SK-N-SH (cell line): ENCODE data around the gene HIVEP2. TPM values are rescaled to one million over a fixed set of nuclear protein-coding genes. Genes with fewer than 3 reads are reported as not detected.

Experiments used
- CTCF ChIA-PET: fragments of 300-600, 350-600 bp; formaldehyde crosslinking; extraction: SDS; loops from one replicate; lab custom pipeline; 2021; lab: Yijun Ruan, JAX
- POLR2A ChIA-PET: fragments of 350-600 bp; sonication (Branson Sonifier 250); formaldehyde crosslinking; extraction: SDS; loops from one replicate; lab custom pipeline; 2020; ENCODE audit warnings: antibody characterized with exemption, inconsistent platforms; lab: Yijun Ruan, JAX
- DNase-seq: peaks from one replicate; pipeline ENCODE4 v3.0.0; 2012
- H2AFZ ChIP-seq: fragments of 200-600 bp; sonication (generic); 2 replicates; pipeline ENCODE4 v1.8.1; 2016; ENCODE audit warnings: antibody characterized with exemption, mild to moderate bottlenecking, low read depth
- H3F3A ChIP-seq: fragments of 200-600 bp; sonication (generic); replicated peaks from 2 replicates; pipeline ENCODE3; 2016; ENCODE audit warnings: antibody characterized with exemption, mild to moderate bottlenecking; ENCODE audit not compliant: insufficient read depth
- H3K27ac ChIP-seq, 2 experiments: fragments of 200-500 bp in 1 of 2; fragments of 200-600 bp in 1 of 2; sonication (Bioruptor generic) in 1 of 2; sonication (generic), shearing (Covaris generic) in 1 of 2; 2 replicates each; pipeline versions ENCODE4 v1.5.1 to v1.6.1; 2014 to 2016; ENCODE audit warnings: low read depth in 2 of 2, inconsistent platforms in 1 of 2, low read length in 1 of 2, mild to moderate bottlenecking in 1 of 2, mixed read lengths in 1 of 2
- H3K27me3 ChIP-seq: fragments of 200-600 bp; sonication (generic), shearing (Covaris generic); 2 replicates; pipeline ENCODE4 v1.6.1; 2016; ENCODE audit warnings: mixed run types; ENCODE audit not compliant: insufficient read depth
- H3K36me3 ChIP-seq, 2 experiments: fragments of 200-500 bp in 1 of 2; fragments of 200-600 bp in 1 of 2; sonication (Bioruptor generic) in 1 of 2; sonication (generic) in 1 of 2; replicated peaks in 1 of 2; 2 replicates each; pipeline versions ENCODE3 to v1.5.1; 2014 to 2016; ENCODE audit warnings: low read length in 1 of 2, mild to moderate bottlenecking in 1 of 2; ENCODE audit not compliant: insufficient read depth in 2 of 2, control insufficient read depth in 1 of 2
- H3K4me1 ChIP-seq, 2 experiments: fragments of 200-500 bp in 1 of 2; fragments of 200-600 bp in 1 of 2; sonication (Bioruptor generic) in 1 of 2; sonication (generic), shearing (Covaris generic) in 1 of 2; 2 replicates each; pipeline versions ENCODE4 v1.5.1 to v1.6.1; 2014 to 2016; ENCODE audit warnings: low read depth in 1 of 2, low read length in 1 of 2, mixed run types in 1 of 2; ENCODE audit not compliant: insufficient read depth in 2 of 2, control insufficient read depth in 1 of 2
- H3K4me2 ChIP-seq: fragments of 200-600 bp; sonication (generic), shearing (Covaris generic); 2 replicates; pipeline ENCODE4 v1.6.1; 2017; ENCODE audit warnings: mixed run types
- H3K4me3 ChIP-seq, 2 experiments: fragments of 200-500 bp in 1 of 2; fragments of 200-600 bp in 1 of 2; sonication (Bioruptor generic) in 1 of 2; sonication (generic), shearing (Covaris generic) in 1 of 2; 2 replicates each; pipeline versions ENCODE4 v1.5.1 to v1.8.1; 2014 to 2016; ENCODE audit warnings: low read depth in 2 of 2, inconsistent platforms in 1 of 2, low read length in 1 of 2, mild to moderate bottlenecking in 1 of 2, mixed read lengths in 1 of 2, moderate library complexity in 1 of 2
- H3K79me2 ChIP-seq: fragments of 200-600 bp; sonication (generic); 2 replicates; pipeline ENCODE4 v1.8.1; 2017; ENCODE audit warnings: mild to moderate bottlenecking; ENCODE audit not compliant: insufficient read depth
- H3K9ac ChIP-seq: fragments of 200-600 bp; sonication (generic); 2 replicates; pipeline ENCODE4 v1.6.1; 2017; ENCODE audit warnings: mixed run types
- H3K9me2 ChIP-seq: fragments of 200-600 bp; sonication (generic); 2 replicates; pipeline ENCODE4 v1.6.1; 2017; ENCODE audit warnings: mixed run types
- H3K9me3 ChIP-seq: fragments of 200-600 bp; sonication (generic); 2 replicates; pipeline ENCODE4 v1.6.1; 2017; ENCODE audit warnings: mixed run types, mild to moderate bottlenecking, moderate library complexity
- H4K20me1 ChIP-seq: fragments of 200-600 bp; sonication (generic); 2 replicates; pipeline ENCODE4 v1.6.1; 2017; ENCODE audit warnings: mild to moderate bottlenecking, mixed run types; ENCODE audit not compliant: insufficient read depth
- CHD2 ChIP-seq: fragments of 150-350 bp; IDR thresholded peaks from 2 replicates; pipeline ENCODE4 v1.6.1; 2018; ENCODE audit warnings: low read length; ENCODE audit not compliant: partially characterized antibody
- EP300 ChIP-seq, 2 experiments: IDR thresholded peaks; 2 replicates each; pipeline versions ENCODE4 v1.4.0 to v1.6.1; 2012; ENCODE audit warnings: borderline replicate concordance in 1 of 2, low read depth in 1 of 2, low read length in 1 of 2
- FOXM1 ChIP-seq: IDR thresholded peaks from 2 replicates; pipeline ENCODE4 v1.4.0; 2012; ENCODE audit warnings: low read depth, mild to moderate bottlenecking
- GABPA ChIP-seq: IDR thresholded peaks from 2 replicates; pipeline ENCODE4 v1.4.0; 2012; ENCODE audit warnings: low read depth, mild to moderate bottlenecking
- MEF2A ChIP-seq: IDR thresholded peaks from 2 replicates; pipeline ENCODE4 v1.4.0; 2012; ENCODE audit warnings: low read depth, borderline replicate concordance
- MXI1 ChIP-seq: IDR thresholded peaks from 2 replicates; pipeline ENCODE4 v1.6.1; 2012; ENCODE audit warnings: mild to moderate bottlenecking, low read depth, low read length, improper control_type of control experiment
- RAD21 ChIP-seq: IDR thresholded peaks from 2 replicates; pipeline ENCODE4 v1.6.1; 2012; ENCODE audit warnings: mild to moderate bottlenecking, low read length
- RFX5 ChIP-seq: IDR thresholded peaks from 2 replicates; pipeline ENCODE4 v1.6.1; 2012; ENCODE audit warnings: mild to moderate bottlenecking, improper control_type of control experiment, low read length
- RXRA ChIP-seq: IDR thresholded peaks from 2 replicates; pipeline ENCODE4 v1.4.0; 2012; ENCODE audit warnings: low read depth, mild to moderate bottlenecking, borderline replicate concordance
- SMC3 ChIP-seq: IDR thresholded peaks from 2 replicates; pipeline ENCODE4 v1.6.1; 2012; ENCODE audit warnings: low read depth, low read length, improper control_type of control experiment
- TAF1 ChIP-seq: IDR thresholded peaks from 2 replicates; pipeline ENCODE4 v1.6.1; 2012; ENCODE audit warnings: low read depth, mild to moderate bottlenecking, low read length, moderate library complexity, borderline replicate concordance
- TEAD4 ChIP-seq: IDR thresholded peaks from 2 replicates; pipeline ENCODE4 v1.4.0; 2012; ENCODE audit warnings: mild to moderate bottlenecking, borderline replicate concordance; ENCODE audit not compliant: insufficient read depth
- WGBS: methylation state at CpG from one replicate; pipeline ENCODE4 v1.1.6; 2017; ENCODE audit warnings: low lambda C conversion rate; 5-methylcytosine and 5-hydroxymethylcytosine counted together
- polyA plus RNA-seq, 3 experiments: library from polyadenylated mRNA; depleted of rRNA; stranded (reverse); fragments of >200 nt; gene quantifications; 2 replicates each; pipeline ENCODE4 v1.2.3, GENCODE V29; 2012
- TF ChIP-seq, protein P1 (sequence below): IDR thresholded peaks from 2 replicates; pipeline ENCODE4 v1.6.1; 2012; ENCODE audit warnings: mild to moderate bottlenecking, low read depth, low read length, moderate library complexity
- TF ChIP-seq, protein P2 (sequence below): IDR thresholded peaks from 2 replicates; pipeline ENCODE4 v1.4.0; 2012; ENCODE audit warnings: low read depth

The HIVEP2 gene
- polyA plus RNA-seq, 1 of the 3 experiments (the other 2 are of a cell fraction) = 2.5 TPM

DNA sequence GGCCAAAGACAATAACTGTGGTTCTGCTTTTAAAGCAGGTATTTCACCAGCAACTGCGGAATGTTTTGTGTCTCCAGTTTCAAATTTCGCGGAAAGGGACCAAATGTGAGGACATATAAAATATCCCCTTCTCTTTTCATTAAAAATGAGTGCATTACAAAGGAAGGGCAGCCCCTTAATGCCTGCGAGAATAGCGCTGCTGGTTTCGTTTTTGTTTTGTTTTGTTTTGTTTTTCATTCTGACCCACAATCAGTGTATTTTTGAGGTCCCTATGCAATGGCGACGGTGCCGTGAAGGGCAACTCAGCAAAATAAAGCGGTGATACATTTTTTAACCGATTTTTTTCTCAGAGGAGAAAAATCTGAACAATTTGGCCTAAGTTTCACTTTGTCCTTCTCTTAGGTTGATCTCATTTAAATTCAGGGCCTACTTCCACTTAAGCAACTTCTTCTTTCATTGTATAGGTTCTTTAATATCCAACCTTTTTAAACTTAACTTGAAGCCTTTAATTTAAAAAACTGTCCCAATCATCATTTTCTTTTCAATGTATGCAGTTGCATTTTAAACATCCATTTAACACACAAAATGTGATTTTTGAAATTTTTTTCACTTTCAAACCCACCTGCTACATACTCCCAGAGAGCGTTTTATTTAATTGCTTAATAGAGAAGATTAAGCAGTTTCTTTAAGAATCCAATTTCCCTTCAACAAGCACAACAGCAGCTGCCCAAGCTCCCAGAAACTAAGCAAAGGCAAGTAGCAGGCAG lies 2.9 kb upstream of the HIVEP2 start:
- Histone ChIP-seq H3K4me2 (peak overlapping the region; percentile 96), H3K9me2 (no peaks in the 10 kb centered on the region), H2AFZ (peak overlapping the region; percentile 88), H4K20me1 (no peaks in the 10 kb centered on the region), H3K27ac (peak overlapping the region; percentile 96 to 98; a peak in 3 of 4 replicates), H3K9me3 (no peaks in the 10 kb centered on the region), H3K4me1 (peaks cover 9 to 14% of the 10 kb centered on the region in 2 experiments; a peak in 3 of 4 replicates), H3K9ac (peak overlapping the region; percentile 99), H3K36me3 (no peaks in the 10 kb centered on the region), H3K27me3 (no peaks in the 10 kb centered on the region), H3F3A (peaks cover 15% of the 10 kb centered on the region), H3K4me3 (peak overlapping the region; percentile 81 to 94), H3K79me2 (peaks cover 25% of the 10 kb centered on the region)
- TF ChIP-seq MXI1 = no peak
- TF ChIP-seq, protein P1, sequence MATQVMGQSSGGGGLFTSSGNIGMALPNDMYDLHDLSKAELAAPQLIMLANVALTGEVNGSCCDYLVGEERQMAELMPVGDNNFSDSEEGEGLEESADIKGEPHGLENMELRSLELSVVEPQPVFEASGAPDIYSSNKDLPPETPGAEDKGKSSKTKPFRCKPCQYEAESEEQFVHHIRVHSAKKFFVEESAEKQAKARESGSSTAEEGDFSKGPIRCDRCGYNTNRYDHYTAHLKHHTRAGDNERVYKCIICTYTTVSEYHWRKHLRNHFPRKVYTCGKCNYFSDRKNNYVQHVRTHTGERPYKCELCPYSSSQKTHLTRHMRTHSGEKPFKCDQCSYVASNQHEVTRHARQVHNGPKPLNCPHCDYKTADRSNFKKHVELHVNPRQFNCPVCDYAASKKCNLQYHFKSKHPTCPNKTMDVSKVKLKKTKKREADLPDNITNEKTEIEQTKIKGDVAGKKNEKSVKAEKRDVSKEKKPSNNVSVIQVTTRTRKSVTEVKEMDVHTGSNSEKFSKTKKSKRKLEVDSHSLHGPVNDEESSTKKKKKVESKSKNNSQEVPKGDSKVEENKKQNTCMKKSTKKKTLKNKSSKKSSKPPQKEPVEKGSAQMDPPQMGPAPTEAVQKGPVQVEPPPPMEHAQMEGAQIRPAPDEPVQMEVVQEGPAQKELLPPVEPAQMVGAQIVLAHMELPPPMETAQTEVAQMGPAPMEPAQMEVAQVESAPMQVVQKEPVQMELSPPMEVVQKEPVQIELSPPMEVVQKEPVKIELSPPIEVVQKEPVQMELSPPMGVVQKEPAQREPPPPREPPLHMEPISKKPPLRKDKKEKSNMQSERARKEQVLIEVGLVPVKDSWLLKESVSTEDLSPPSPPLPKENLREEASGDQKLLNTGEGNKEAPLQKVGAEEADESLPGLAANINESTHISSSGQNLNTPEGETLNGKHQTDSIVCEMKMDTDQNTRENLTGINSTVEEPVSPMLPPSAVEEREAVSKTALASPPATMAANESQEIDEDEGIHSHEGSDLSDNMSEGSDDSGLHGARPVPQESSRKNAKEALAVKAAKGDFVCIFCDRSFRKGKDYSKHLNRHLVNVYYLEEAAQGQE = no peak
- TF ChIP-seq RAD21 = no peak
- WGBS = 80% methylated on average over 12 of the region's 12 CpGs
- ChIA-PET CTCF (interaction anchor here (0.9 to 1.2 kb wide), 3 partner anchors 202 to 479 kb away, joined by 3 to 4 read pairs (median 3); no protein-coding TSS in a partner anchor), POLR2A (interaction anchor here (2.3 to 2.4 kb wide), 2 partner anchors 112 to 245 kb away, joined by 7 to 9 read pairs; no protein-coding TSS in a partner anchor)
- DNase-seq = no peak

DNA sequence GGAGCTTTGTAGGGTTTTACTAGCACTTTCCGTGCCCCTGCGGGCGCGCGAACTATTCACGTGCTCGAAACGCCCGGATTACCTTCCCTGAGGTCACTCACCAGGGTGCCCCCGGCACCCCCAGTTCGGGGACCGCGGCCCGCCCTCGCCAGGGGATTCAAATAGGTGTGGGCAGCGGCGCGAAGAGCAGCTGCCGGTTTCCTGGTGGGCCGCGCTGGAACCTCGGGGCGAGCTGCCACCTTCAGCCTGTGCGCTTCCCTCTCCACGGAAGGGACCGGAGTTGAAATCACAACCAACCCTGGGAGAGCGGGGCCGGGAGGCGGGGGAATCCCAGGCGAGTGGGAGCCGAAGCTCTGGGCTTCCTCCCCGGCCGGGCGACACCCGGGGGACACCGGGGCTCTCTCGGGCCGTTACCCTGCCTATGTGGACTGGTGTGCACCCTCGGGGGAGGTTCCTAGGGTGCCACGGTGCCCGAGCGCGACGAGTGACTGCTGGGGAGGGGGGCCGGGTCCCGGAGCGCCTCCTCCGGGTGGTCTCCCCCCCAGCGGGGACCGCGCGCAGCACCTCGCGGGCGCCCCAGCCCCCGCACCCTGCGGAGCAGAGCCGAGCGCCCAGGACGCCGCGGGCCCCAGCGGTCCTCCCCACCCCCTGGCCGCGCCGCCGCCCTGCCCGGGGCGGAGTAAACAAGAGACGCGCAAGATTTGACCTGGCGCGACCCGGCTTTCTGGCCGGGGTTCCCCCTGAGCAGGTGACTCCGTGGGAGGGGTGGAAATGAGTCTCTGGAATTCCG lies 2.1 kb upstream of the HIVEP2 start:
- Histone ChIP-seq H3F3A (peaks cover 15% of the 10 kb centered on the region), H2AFZ (peak overlapping the region; percentile 88), H3K27me3 (no peaks in the 10 kb centered on the region), H3K4me1 (peaks cover 9 to 17% of the 10 kb centered on the region in 2 experiments; a peak in 3 of 4 replicates), H3K36me3 (no peaks in the 10 kb centered on the region), H3K9me2 (no peaks in the 10 kb centered on the region), H3K4me2 (peak overlapping the region; percentile 96), H3K79me2 (peaks cover 33% of the 10 kb centered on the region), H3K4me3 (peak overlapping the region; percentile 81 to 94), H3K9me3 (no peaks in the 10 kb centered on the region), H3K9ac (peak overlapping the region; percentile 99), H3K27ac (peak overlapping the region; percentile 96 to 98), H4K20me1 (no peaks in the 10 kb centered on the region)
- CTCF ChIA-PET = interaction anchor here (0.7 to 1.4 kb wide), 8 partner anchors 10 to 480 kb away, joined by 3 to 4 read pairs (median 4); no protein-coding TSS in a partner anchor
- WGBS = 1% methylated on average over 29 of the region's 77 CpGs
- peak; percentile 86 for DNase-seq
- POLR2A ChIA-PET = interaction anchor here (0.7 to 2.4 kb wide), 4 partner anchors 113 to 273 kb away, joined by 3 to 9 read pairs (median 6); no protein-coding TSS in a partner anchor
- TF ChIP-seq TAF1 (no peak), MEF2A (no peak), SMC3 (no peak), GABPA (no peak), RXRA (no peak; the same call in 1 of the 2 replicates), FOXM1 (no peak), RFX5 (no peak), MXI1 (peak; percentile 21; the same call in 1 of the 2 replicates), EP300 (IDR thresholded peaks at IDR 0.05; ENCODE audit: borderline replicate concordance in 1 of 2, low read depth in 1 of 2, low read length in 1 of 2) (0 out of 4 replicates have a peak, but pooled peaks of 1 of the 2 experiments have one; percentile 15), TEAD4 (no peak), CHD2 (no peak), RAD21 (no peak)
- TF ChIP-seq, protein P2, sequence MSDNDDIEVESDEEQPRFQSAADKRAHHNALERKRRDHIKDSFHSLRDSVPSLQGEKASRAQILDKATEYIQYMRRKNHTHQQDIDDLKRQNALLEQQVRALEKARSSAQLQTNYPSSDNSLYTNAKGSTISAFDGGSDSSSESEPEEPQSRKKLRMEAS = 0 out of 2 replicates have a peak, but pooled peaks have one; percentile 38
- TF ChIP-seq, protein P1 = no peak
